ENCODE results near the gene NFKBIE. TPM values are rescaled to one million over a fixed set of nuclear protein-coding genes. Genes with fewer than 3 reads are reported as not detected.
A peak's percentile ranks its signal among the peaks of the same experiment; 100 is the strongest.

Gene NFKBIE
- total RNA-seq, 1 experiment from 2014 or later: 24.9 TPM

GRCh38 chr6:44221961-44222335 lies 43.4 kb downstream of the NFKBIE start:
- Histone ChIP-seq H3K4me3 (ENCODE audit: low read depth in 2 of 2, low read length in 2 of 2) (peak overlapping the region; percentile 1 to 83; a peak in 3 of 4 replicates), H3K27me3 (ENCODE audit: control insufficient read depth, insufficient read depth, low read length) (no peaks in the 10 kb centered on the region), H3K36me3 (ENCODE audit: control insufficient read depth, insufficient read depth, low read length) (no peaks in the 10 kb centered on the region), H3K4me1 (ENCODE audit: control insufficient read depth, insufficient read depth, low read length) (peaks cover 62% of the 10 kb centered on the region), H3K27ac (ENCODE audit: low read length) (peak overlapping the region; percentile 95), H3K9me3 (ENCODE audit: control insufficient read depth, insufficient read depth, low read depth, low read length) (no peaks in the 10 kb centered on the region)
- intact Hi-C loops (cut with micrococcal nuclease; ENCODE audit: unreplicated experiment) (loop anchor here (5.0 kb wide), 1 partner anchor 45 kb away; no protein-coding TSS in a partner anchor), in situ Hi-C loops (cut with HindIII; ENCODE audit: low pct_unique_long_range_greater_than_20kb, low sequenced_read_pairs) (no loop called here)
- ChIA-PET POLR2A (interaction anchor here (0.6 to 0.8 kb wide), 4 partner anchors 36 to 1123 kb away, joined by 3 to 14 read pairs (median 5); no protein-coding TSS in a partner anchor), CTCF (interaction anchor here (0.5 to 1.0 kb wide), 7 partner anchors 12 to 43 kb away, joined by 3 to 11 read pairs (median 5); no protein-coding TSS in a partner anchor)
- no TSS peak for BruUV-seq (replicated peaks)
- ATAC-seq (peak; percentile 2; the same call in 1 of the 2 replicates), DNase-seq (ENCODE audit: low read depth, low spot score) (no peak)
- TF ChIP-seq POLR2AphosphoS5 (IDR thresholded peaks at IDR 0.05; ENCODE audit: low read depth, low read length) (no peak), SIN3A (IDR thresholded peaks at IDR 0.05; ENCODE audit: borderline replicate concordance, insufficient read depth, low read depth, low read length) (no peak)

GRCh38 chr6:44221291-44221960 lies 43.9 kb downstream of the NFKBIE start:
- ChIA-PET POLR2A (interaction anchor here (0.6 to 0.8 kb wide), 4 partner anchors 36 to 1122 kb away, joined by 3 to 14 read pairs (median 5); no protein-coding TSS in a partner anchor), CTCF (interaction anchor here (0.6 to 1.0 kb wide), 5 partner anchors 13 to 43 kb away, joined by 3 to 10 read pairs (median 5); no protein-coding TSS in a partner anchor)
- Histone ChIP-seq H3K36me3 (ENCODE audit: control insufficient read depth, insufficient read depth, low read length) (no peaks in the 10 kb centered on the region), H3K4me3 (ENCODE audit: low read depth in 2 of 2, low read length in 2 of 2) (peak overlapping the region; percentile 1 to 83; a peak in 3 of 4 replicates), H3K4me1 (ENCODE audit: control insufficient read depth, insufficient read depth, low read length) (peaks cover 62% of the 10 kb centered on the region), H3K9me3 (ENCODE audit: control insufficient read depth, insufficient read depth, low read depth, low read length) (no peaks in the 10 kb centered on the region), H3K27me3 (ENCODE audit: control insufficient read depth, insufficient read depth, low read length) (no peaks in the 10 kb centered on the region), H3K27ac (ENCODE audit: low read length) (peak overlapping the region; percentile 78)
- in situ Hi-C loops (cut with HindIII; ENCODE audit: low pct_unique_long_range_greater_than_20kb, low sequenced_read_pairs) (no loop called here), intact Hi-C loops (cut with micrococcal nuclease; ENCODE audit: unreplicated experiment) (loop anchor here (5.0 kb wide), 1 partner anchor 44 kb away; no protein-coding TSS in a partner anchor)
- no TSS peak for BruUV-seq (replicated peaks)
- peak; percentile 65 for ATAC-seq
- TF ChIP-seq, protein P1, sequence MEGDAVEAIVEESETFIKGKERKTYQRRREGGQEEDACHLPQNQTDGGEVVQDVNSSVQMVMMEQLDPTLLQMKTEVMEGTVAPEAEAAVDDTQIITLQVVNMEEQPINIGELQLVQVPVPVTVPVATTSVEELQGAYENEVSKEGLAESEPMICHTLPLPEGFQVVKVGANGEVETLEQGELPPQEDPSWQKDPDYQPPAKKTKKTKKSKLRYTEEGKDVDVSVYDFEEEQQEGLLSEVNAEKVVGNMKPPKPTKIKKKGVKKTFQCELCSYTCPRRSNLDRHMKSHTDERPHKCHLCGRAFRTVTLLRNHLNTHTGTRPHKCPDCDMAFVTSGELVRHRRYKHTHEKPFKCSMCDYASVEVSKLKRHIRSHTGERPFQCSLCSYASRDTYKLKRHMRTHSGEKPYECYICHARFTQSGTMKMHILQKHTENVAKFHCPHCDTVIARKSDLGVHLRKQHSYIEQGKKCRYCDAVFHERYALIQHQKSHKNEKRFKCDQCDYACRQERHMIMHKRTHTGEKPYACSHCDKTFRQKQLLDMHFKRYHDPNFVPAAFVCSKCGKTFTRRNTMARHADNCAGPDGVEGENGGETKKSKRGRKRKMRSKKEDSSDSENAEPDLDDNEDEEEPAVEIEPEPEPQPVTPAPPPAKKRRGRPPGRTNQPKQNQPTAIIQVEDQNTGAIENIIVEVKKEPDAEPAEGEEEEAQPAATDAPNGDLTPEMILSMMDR (IDR thresholded peaks at IDR 0.05): peak; percentile 95
- TF ChIP-seq, protein P2, sequence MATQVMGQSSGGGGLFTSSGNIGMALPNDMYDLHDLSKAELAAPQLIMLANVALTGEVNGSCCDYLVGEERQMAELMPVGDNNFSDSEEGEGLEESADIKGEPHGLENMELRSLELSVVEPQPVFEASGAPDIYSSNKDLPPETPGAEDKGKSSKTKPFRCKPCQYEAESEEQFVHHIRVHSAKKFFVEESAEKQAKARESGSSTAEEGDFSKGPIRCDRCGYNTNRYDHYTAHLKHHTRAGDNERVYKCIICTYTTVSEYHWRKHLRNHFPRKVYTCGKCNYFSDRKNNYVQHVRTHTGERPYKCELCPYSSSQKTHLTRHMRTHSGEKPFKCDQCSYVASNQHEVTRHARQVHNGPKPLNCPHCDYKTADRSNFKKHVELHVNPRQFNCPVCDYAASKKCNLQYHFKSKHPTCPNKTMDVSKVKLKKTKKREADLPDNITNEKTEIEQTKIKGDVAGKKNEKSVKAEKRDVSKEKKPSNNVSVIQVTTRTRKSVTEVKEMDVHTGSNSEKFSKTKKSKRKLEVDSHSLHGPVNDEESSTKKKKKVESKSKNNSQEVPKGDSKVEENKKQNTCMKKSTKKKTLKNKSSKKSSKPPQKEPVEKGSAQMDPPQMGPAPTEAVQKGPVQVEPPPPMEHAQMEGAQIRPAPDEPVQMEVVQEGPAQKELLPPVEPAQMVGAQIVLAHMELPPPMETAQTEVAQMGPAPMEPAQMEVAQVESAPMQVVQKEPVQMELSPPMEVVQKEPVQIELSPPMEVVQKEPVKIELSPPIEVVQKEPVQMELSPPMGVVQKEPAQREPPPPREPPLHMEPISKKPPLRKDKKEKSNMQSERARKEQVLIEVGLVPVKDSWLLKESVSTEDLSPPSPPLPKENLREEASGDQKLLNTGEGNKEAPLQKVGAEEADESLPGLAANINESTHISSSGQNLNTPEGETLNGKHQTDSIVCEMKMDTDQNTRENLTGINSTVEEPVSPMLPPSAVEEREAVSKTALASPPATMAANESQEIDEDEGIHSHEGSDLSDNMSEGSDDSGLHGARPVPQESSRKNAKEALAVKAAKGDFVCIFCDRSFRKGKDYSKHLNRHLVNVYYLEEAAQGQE (IDR thresholded peaks at IDR 0.05; ENCODE audit: insufficient read depth in 1 of 2, low read depth in 2 of 2, low read length in 1 of 2): no peak
- no peak for TF ChIP-seq TCF7L2 (IDR thresholded peaks at IDR 0.05; ENCODE audit: low read depth, low read length)
- TF ChIP-seq SIN3A (IDR thresholded peaks at IDR 0.05; ENCODE audit: borderline replicate concordance, insufficient read depth, low read depth, low read length): no peak
- TF ChIP-seq POLR2AphosphoS5 (IDR thresholded peaks at IDR 0.05; ENCODE audit: low read depth, low read length): peak; percentile 55; the same call in 1 of the 2 replicates
- no peak for DNase-seq (ENCODE audit: low read depth, low spot score)

Data from Panc1 (cell line).